Small intestine (tissue), 7 donors: ENCODE measurements around the gene RARA. TPM values are rescaled to one million over a fixed set of nuclear protein-coding genes. Genes with fewer than 3 reads are reported as not detected.

Experiments used
- DNase-seq, 2 donors: peaks; one replicate each; pipeline versions ENCODE4 v3.0.0 to v3.0.0-alpha.2; 2013
- FAIRE-seq: peaks from 2 replicates; lab custom pipeline; 2012; peaks lifted over from hg19 to GRCh38; lab: Jason Lieb, UNC
- H3K27ac ChIP-seq, 3 donors: one replicate each; pipeline ENCODE4 v1.5.1; 2013; ENCODE audit warnings: low read length in 2 of 3, mild to moderate bottlenecking in 2 of 3, control low read depth in 1 of 3, inconsistent platforms in 1 of 3, low read depth in 1 of 3, moderate library complexity in 1 of 3
- H3K27me3 ChIP-seq, 3 donors: one replicate each; pipeline ENCODE4 v1.6.1; 2013; ENCODE audit warnings: low read length in 3 of 3, inconsistent platforms in 1 of 3; ENCODE audit not compliant: control insufficient read depth in 3 of 3, insufficient read depth in 3 of 3
- H3K36me3 ChIP-seq, 3 donors: one replicate each; pipeline ENCODE4 v1.6.1; 2013; ENCODE audit warnings: low read length in 3 of 3, inconsistent platforms in 1 of 3, low read depth in 1 of 3, mild to moderate bottlenecking in 1 of 3, moderate library complexity in 1 of 3; ENCODE audit not compliant: control insufficient read depth in 3 of 3, insufficient read depth in 2 of 3
- H3K4me1 ChIP-seq, 3 donors: one replicate each; pipeline ENCODE4 v1.6.1; 2013; ENCODE audit warnings: low read length in 2 of 3, inconsistent platforms in 1 of 3, low read depth in 1 of 3, mild to moderate bottlenecking in 1 of 3, moderate library complexity in 1 of 3; ENCODE audit not compliant: control insufficient read depth in 3 of 3, insufficient read depth in 2 of 3
- H3K4me3 ChIP-seq, 3 donors: one replicate each; pipeline ENCODE4 v1.5.1; 2013; ENCODE audit warnings: low read length in 3 of 3, control low read depth in 1 of 3, inconsistent platforms in 1 of 3, low read depth in 1 of 3, mild to moderate bottlenecking in 1 of 3, moderate library complexity in 1 of 3
- H3K9me3 ChIP-seq, 2 donors: one replicate each; pipeline ENCODE4 v1.6.1; 2013; ENCODE audit warnings: low read depth in 1 of 2, low read length in 1 of 2; ENCODE audit not compliant: control insufficient read depth in 2 of 2, insufficient read depth in 1 of 2
- WGBS, 3 donors: extraction: QIAGEN DNeasy Blood & Tissue Kit; methylation state at CpG; one replicate each; pipeline ENCODE4 v1.1.7; 2013; 5-methylcytosine and 5-hydroxymethylcytosine counted together
- polyA plus RNA-seq, 4 donors: library from polyadenylated mRNA; stranded (reverse) in 3 of 4; unstranded in 1 of 4; fragments of 200-250 nt in 3 of 4; fragments of 120-200 nt in 1 of 4; gene quantifications; one replicate each; pipeline versions ENCODE4 v1.2.1 to v1.2.3, GENCODE V29; 2013
- donor health status: healthy with polysubstance abuse.
- donor health status: control.
- donor health status: control.
- donor health status: Bipolar disorder and iron deficiency.
- donor health status: healthy.

Gene RARA
- polyA plus RNA-seq, 4 donors = 28.8 to 47.7 (median 39.9) TPM

DNA sequence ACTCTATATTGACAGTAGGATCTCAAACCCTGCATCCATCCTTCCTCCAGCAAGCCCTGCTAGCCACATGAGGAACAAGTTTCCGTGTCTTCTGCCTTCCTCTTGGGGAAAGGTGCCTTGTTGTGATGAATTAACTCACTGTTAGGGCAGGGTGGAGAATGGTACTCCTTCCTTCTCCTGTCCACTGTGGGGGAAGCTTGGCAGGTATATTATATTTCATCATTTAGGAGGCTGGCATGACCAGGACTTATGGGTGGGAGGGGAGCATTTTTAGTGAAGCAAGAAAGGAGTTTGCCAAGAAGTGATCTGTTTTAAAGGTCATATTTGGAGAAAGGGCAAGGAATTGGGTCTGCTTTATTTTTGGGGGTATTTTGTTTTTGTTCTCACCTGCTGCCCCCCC is 30.6 kb upstream of the RARA start:
- no peak for FAIRE-seq

DNA sequence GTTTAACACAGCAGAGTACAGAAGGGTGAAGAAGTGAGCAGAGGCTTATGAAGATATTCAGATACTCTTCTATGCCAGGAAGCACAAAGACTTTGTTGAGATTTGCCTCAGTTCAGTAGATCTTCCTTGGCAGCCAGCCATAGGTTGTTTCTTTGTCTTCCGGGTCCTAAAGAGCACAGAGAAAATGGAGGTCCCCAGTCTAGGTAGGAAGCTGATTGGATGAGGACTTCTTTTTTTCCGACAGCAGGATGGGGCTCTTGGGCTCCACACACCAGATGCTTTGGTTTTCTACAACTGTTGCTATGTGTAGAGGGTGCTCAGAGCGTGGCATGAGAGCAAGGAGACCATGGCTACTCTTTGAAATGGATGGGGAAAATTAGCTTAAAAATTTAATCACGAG is 29.6 kb upstream of the RARA start:
- FAIRE-seq (no peak), DNase-seq (no peak)
- H3K27ac ChIP-seq = no peak overlapping the region
- H3K36me3 ChIP-seq = peaks cover 13 to 63% (median 20%) of the 10 kb centered on the region in 3 donors
- WGBS, 3 donors = 91 to 92% (median 92%) methylated on average over 4 of the region's 4 CpGs
- no peaks in the 10 kb centered on the region for H3K27me3 ChIP-seq
- peaks cover 0 to 13% (median under 1%) of the 10 kb centered on the region in 3 donors for H3K4me1 ChIP-seq
- H3K4me3 ChIP-seq = no peak overlapping the region
- no peaks in the 10 kb centered on the region for H3K9me3 ChIP-seq

More for the DNA sequence above, 30.6 kb upstream of the RARA start:
- Histone ChIP-seq H3K4me1 (peaks cover 0 to 3% (median 0%) of the 10 kb centered on the region in 3 donors), H3K36me3 (peaks cover 13 to 71% (median 25%) of the 10 kb centered on the region in 3 donors), H3K4me3 (no peak overlapping the region), H3K9me3 (no peaks in the 10 kb centered on the region), H3K27ac (no peak overlapping the region), H3K27me3 (no peaks in the 10 kb centered on the region)
- no peak for DNase-seq
- 88 to 93% (median 92%) methylated on average over 1 of the region's 1 CpG for WGBS, 3 donors

DNA sequence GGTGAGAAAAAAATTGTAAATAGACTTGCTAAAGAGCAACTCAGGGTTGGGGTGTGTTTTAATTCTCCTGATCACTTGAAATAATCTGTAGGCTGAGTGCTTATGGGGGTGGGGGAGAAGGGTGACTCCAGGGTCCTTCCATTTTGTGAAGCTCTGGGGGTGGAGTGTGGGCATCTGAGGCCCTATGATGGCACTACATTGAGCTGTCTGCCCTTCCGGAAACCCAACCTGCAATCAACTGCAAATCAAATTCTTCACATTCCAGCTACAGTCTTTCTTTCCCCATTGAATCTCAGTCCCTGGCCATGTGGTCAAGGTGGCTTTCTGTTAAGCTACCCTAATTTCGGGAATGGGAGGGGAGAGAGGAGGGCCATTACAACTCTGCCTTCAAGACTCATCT is 27.3 kb upstream of the RARA start:
- Histone ChIP-seq H3K9me3 (no peaks in the 10 kb centered on the region), H3K27ac (peak overlapping the region in 1 of 3 donors; percentile 29), H3K27me3 (no peaks in the 10 kb centered on the region), H3K4me1 (peaks cover 2 to 32% (median 3%) of the 10 kb centered on the region in 3 donors), H3K4me3 (no peak overlapping the region), H3K36me3 (peaks cover 9 to 44% (median 18%) of the 10 kb centered on the region in 3 donors)
- DNase-seq (no peak), FAIRE-seq (no peak)
- WGBS, 3 donors = 76 to 91% (median 85%) methylated on average over 2 of the region's 2 CpGs

DNA sequence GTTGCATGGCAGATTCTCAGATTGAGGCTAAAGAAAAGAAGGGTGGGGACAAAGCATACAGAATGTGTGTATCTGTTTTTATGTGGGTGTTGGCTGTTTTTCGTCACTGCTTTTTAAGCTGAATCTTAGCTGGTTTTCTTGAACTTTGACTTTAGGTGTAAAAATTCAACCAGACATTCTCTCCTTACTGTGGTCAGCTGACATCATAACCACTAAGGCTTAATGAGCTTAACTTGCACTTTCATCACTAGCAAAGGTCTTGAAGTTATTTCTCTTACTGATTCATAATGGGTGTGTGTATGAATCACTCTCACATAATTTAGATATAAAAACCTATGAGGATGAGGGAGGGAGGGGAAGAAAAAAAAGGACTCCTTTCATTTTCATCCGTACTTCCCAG is 25.3 kb upstream of the RARA start:
- DNase-seq = peak; percentile 89 to 96
- 4 to 32% (median 23%) methylated on average over 2 of the region's 2 CpGs for WGBS, 3 donors

DNA sequence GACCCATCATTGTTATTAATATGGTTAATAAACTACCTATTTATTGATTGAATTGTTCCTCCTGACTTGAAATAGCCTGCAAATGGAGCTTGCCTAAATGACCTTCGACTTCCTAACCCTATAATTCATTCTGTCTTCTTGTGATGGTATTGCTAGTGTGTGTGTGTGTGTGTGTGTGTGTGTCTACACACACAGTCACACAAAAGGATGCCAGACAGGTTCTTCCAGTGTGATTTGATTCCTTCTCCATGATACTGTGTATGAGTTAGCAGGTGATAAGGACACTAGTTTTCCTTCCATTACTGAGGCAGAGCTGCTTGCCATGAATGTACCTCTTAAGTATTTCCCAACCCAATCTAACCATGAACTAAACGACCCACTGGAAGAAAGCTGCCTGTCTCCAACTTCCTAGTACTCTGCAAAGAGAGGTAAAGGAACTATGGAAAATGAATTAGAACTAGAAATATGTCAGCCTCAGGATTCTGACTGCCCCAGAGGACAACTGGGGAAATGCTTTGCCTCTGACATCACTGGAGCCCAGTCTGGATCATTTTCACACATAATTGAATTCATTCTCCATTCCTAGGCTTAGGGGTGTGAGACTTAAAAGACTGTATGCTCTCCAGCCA is 24.8 kb upstream of the RARA start:
- H3K27ac ChIP-seq = peak overlapping the region; percentile 56 to 90 (median 58)
- H3K4me1 ChIP-seq = peaks cover 2 to 39% (median 3%) of the 10 kb centered on the region in 3 donors
- 6 to 40% (median 25%) methylated on average over 2 of the region's 2 CpGs for WGBS, 3 donors
- H3K36me3 ChIP-seq = peaks cover 3 to 21% (median 10%) of the 10 kb centered on the region in 3 donors
- DNase-seq = peak; percentile 89 to 94
- no peaks in the 10 kb centered on the region for H3K27me3 ChIP-seq
- H3K9me3 ChIP-seq = no peaks in the 10 kb centered on the region
- H3K4me3 ChIP-seq = peak overlapping the region in 1 of 3 donors; percentile 7
- FAIRE-seq = no peak

More for the DNA sequence above, 25.3 kb upstream of the RARA start:
- Histone ChIP-seq H3K4me3 (peak overlapping the region in 1 of 3 donors; percentile 7), H3K36me3 (peaks cover 3 to 26% (median 12%) of the 10 kb centered on the region in 3 donors), H3K9me3 (no peaks in the 10 kb centered on the region), H3K27ac (peak overlapping the region; percentile 85 to 91 (median 90)), H3K27me3 (no peaks in the 10 kb centered on the region), H3K4me1 (peaks cover 2 to 39% (median 3%) of the 10 kb centered on the region in 3 donors)
- no peak for FAIRE-seq

DNA sequence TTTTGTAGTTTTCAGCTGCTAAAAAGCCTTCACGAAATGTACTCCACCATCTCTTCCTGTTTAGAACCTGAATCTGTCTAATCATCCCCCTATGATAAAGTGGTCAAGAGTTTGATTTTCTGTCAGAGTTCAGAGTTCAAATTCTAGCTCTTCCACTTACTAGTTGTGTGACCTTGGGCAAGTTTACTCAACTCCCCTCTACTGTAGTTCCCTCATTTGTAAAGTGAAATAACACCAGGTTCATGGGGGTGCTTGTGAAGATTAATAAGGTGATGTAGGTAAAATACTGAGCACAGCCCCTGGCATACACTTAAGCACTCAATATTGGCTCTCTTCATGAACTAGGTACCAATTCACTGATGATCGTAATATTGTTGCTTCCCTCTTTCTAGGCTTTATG is 22.5 kb upstream of the RARA start:
- FAIRE-seq = no peak
- H3K4me3 ChIP-seq = no peak overlapping the region
- 92 to 95% (median 93%) methylated on average over 2 of the region's 2 CpGs for WGBS, 3 donors
- peaks cover 0 to 5% (median 0%) of the 10 kb centered on the region in 3 donors for H3K36me3 ChIP-seq
- DNase-seq = no peak
- no peak overlapping the region for H3K27ac ChIP-seq
- H3K9me3 ChIP-seq = no peaks in the 10 kb centered on the region
- no peaks in the 10 kb centered on the region for H3K27me3 ChIP-seq
- peaks cover 2 to 39% (median 3%) of the 10 kb centered on the region in 3 donors for H3K4me1 ChIP-seq

DNA sequence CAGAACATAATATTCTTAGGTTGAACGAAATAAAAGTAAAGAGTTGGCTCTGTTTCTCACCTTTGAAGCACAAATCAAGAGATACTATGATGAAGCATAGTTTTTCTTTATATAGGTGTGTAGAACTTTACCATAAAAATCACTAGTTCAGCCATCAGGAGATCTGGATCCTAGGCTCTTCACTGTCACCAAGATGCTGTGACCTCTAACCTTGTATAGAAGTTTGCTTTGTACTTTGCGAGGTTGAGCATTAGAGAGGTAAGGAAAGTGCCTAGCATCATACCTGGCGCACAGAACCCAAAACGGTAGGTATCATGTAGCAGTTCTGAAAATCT is 21.9 kb upstream of the RARA start:
- DNase-seq (no peak), FAIRE-seq (no peak)
- Histone ChIP-seq H3K27me3 (no peaks in the 10 kb centered on the region), H3K4me1 (peaks cover 2 to 39% (median 3%) of the 10 kb centered on the region in 3 donors), H3K9me3 (no peaks in the 10 kb centered on the region), H3K27ac (peak overlapping the region in 1 of 3 donors; percentile 60), H3K4me3 (no peak overlapping the region), H3K36me3 (peaks cover 0 to 2% (median 0%) of the 10 kb centered on the region in 3 donors)
- 43% methylated on average over 4 of the region's 4 CpGs for WGBS, 3 donors

DNA sequence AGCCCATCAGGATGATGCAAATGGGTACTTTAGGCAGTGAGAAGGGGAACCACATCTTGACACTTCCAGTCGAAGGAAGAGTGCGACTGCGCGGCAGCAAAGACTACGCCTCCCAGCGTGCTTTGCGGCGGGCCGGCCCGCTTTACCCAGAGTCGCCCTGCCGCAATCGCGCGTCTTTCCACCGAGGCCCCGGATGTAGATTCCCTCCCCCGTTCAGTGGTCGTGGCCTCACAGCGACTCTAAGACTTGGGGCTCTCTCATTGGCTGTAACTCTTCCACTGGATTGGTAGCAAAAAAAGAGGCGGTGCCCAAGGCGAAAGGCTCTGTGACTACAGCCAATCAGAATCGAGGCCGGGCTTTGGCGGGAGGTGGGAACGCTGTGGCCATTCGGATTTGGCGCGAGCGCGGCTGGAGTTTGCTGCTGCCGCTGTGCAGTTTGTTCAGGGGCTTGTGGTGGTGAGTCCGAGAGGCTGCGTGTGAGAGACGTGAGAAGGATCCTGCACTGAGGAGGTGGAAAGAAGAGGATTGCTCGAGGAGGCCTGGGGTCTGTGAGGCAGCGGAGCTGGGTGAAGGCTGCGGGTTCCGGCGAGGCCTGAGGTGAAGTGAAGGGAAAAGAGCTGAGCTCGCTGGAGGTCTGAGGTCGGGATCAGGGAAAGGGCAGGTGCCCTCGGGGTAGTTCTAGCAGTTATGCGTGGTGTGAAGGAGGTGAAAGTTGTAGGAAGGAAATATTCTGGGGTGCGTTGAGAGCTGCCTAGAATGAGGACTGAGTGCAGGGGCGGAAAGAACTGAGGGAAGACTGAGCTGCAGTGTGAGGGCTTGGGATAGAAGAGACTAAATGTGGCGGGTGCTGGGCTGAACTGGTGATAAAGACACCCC is 21.2 kb upstream of the RARA start, which contains the start of gene CDC6:
Gene CDC6 (plus strand): TSS at position 386 of the 876 bp plus-strand sequence. CDS start 1,542 bp downstream, outside the sequence.
- Histone ChIP-seq H3K9me3 (no peaks in the 10 kb centered on the region), H3K27me3 (no peaks in the 10 kb centered on the region), H3K4me1 (peaks cover 2 to 39% (median 3%) of the 10 kb centered on the region in 3 donors), H3K4me3 (peak within 1 kb of the TSS; percentile 2 to 57 (median 50)), H3K27ac (peak within 1 kb of the TSS in 2 of 3 donors; percentile 9 to 63), H3K36me3 (no peaks in the 10 kb centered on the region)
- 0% methylated on average over 47 of the region's 47 CpGs for WGBS, 3 donors
- FAIRE-seq (peak; percentile 15), DNase-seq (peak; percentile 99 to 100)
